A673 (cell line): ENCODE measurements around the gene DENND2D. TPM values are rescaled to one million over a fixed set of nuclear protein-coding genes. Genes with fewer than 3 reads are reported as not detected.

ENCODE experiments used
- BruUV-seq: library from RNA; stranded (reverse); fragments of 400-500 nt; replicated peaks from 2 replicates; lab custom pipeline; 2021; lab: Mats Ljungman, UMichigan
- CTCF ChIA-PET: fragments of 300-600 bp; sonication (Branson Sonifier 250); formaldehyde crosslinking; loops from one replicate; lab custom pipeline; 2022; ENCODE audit warnings: antibody characterized with exemption; lab: Charles Lee
- POLR2A ChIA-PET: fragments of 300-600 bp; sonication (Branson Sonifier 250); formaldehyde crosslinking; loops from one replicate; lab custom pipeline; 2022; ENCODE audit warnings: antibody characterized with exemption; ENCODE audit not compliant: low non-redundant PET; lab: Charles Lee
- DNase-seq: peaks from one replicate; pipeline ENCODE4 v3.0.0-alpha.2; 2015; ENCODE audit warnings: low spot score
- H3K27ac ChIP-seq: fragments of 200-600 bp; sonication (generic); 2 replicates; pipeline ENCODE4 v1.5.1; 2016; ENCODE audit warnings: mixed run types, low read depth, mild to moderate bottlenecking, mixed read lengths, antibody characterized with exemption, low read length; ENCODE audit not compliant: poor library complexity, severe bottlenecking
- H3K27me3 ChIP-seq: fragments of 200-600 bp; sonication (generic); replicated peaks from 2 replicates; pipeline ENCODE4 v1.6.1; 2017; ENCODE audit warnings: mixed run types, low read depth, mild to moderate bottlenecking, mixed read lengths, antibody characterized with exemption, low read length; ENCODE audit not compliant: insufficient read depth, poor library complexity
- H3K36me3 ChIP-seq: fragments of 200-600 bp; sonication (generic); 2 replicates; pipeline ENCODE4 v1.6.1; 2016; ENCODE audit warnings: mixed run types, mild to moderate bottlenecking, mixed read lengths, antibody characterized with exemption, low read length; ENCODE audit not compliant: insufficient read depth, poor library complexity, severe bottlenecking
- H3K4me1 ChIP-seq: fragments of 200-600 bp; sonication (generic); 2 replicates; pipeline ENCODE4 v1.6.1; 2017; ENCODE audit warnings: mixed run types, mild to moderate bottlenecking, mixed read lengths, antibody characterized with exemption, low read length; ENCODE audit not compliant: insufficient read depth, poor library complexity, severe bottlenecking
- H3K4me3 ChIP-seq: fragments of 200-600 bp; sonication (generic); 2 replicates; pipeline ENCODE4 v1.5.1; 2016; ENCODE audit warnings: low read depth, mixed run types, mild to moderate bottlenecking, mixed read lengths, low read length; ENCODE audit not compliant: poor library complexity, severe bottlenecking
- H3K9me3 ChIP-seq: fragments of 200-600 bp; sonication (generic); 2 replicates; pipeline ENCODE4 v1.6.1; 2016; ENCODE audit warnings: mixed run types, low read depth, mild to moderate bottlenecking, mixed read lengths, antibody characterized with exemption, low read length; ENCODE audit not compliant: poor library complexity, severe bottlenecking
- EZH2 ChIP-seq: fragments of 200-600 bp; sonication (generic); IDR thresholded peaks from 2 replicates; pipeline ENCODE4 v1.6.1; 2017; ENCODE audit warnings: borderline replicate concordance, low read depth, mild to moderate bottlenecking, mixed read lengths, antibody characterized with exemption, low read length; ENCODE audit not compliant: poor library complexity, severe bottlenecking
- intact Hi-C: fragments of 100-400 bp; cut with micrococcal nuclease; formaldehyde crosslinking; loops from one replicate; pipeline ENCODE4 v1.10.0; 2022; ENCODE audit not compliant: unreplicated experiment
- total RNA-seq: library from RNA; stranded (reverse); gene quantifications from 2 replicates; pipeline ENCODE4 v1.2.3, GENCODE V29; 2021
- TF ChIP-seq, protein P1 (sequence below): fragments of 300-800, 200-600 bp; sonication (generic); conservative IDR thresholded peaks from 2 replicates; pipeline ENCODE4 v1.5.1; 2017; ENCODE audit warnings: low read depth, mild to moderate bottlenecking, antibody characterized with exemption, low read length, moderate library complexity, mixed read lengths

The DENND2D gene
- total RNA-seq, 1 experiment from 2014 or later = not detected

DNA sequence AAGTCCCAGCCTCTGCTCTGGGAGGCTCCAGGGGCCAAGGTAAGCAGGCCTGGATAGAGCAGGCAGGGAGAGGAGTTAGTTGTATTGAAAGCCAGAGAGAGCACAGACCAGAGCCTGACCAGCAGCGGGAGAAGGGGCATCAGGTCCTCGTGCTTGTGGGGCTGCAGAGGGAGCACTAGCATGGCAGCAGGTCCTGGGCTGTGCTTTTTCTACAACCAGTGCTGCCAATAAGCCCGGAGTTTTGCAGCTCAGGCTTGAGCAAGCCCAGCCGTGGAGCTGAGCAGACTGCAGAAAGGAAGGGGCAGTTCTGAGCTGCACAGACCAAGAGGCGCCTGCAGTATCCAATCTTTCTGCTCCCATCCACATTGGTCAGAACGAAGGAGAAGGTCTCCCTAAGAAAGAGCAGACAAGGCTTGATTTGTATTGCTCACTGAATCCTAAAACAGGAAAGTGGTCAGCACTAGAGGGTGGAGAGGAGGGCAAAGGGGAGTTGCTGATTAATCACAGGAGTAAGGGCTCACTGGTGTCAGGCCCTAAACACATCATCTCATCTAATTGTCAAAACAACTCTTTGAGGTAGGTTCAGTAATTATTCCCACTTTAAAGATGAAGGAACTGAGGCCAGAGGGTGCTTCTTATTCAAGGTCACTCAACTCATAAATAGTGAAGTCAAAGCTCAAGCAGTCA, 2.7 kb downstream of the DENND2D start:
- ChIA-PET CTCF (no interaction called here), POLR2A (no interaction called here)
- no peak for TF ChIP-seq EZH2
- TF ChIP-seq, protein P1, sequence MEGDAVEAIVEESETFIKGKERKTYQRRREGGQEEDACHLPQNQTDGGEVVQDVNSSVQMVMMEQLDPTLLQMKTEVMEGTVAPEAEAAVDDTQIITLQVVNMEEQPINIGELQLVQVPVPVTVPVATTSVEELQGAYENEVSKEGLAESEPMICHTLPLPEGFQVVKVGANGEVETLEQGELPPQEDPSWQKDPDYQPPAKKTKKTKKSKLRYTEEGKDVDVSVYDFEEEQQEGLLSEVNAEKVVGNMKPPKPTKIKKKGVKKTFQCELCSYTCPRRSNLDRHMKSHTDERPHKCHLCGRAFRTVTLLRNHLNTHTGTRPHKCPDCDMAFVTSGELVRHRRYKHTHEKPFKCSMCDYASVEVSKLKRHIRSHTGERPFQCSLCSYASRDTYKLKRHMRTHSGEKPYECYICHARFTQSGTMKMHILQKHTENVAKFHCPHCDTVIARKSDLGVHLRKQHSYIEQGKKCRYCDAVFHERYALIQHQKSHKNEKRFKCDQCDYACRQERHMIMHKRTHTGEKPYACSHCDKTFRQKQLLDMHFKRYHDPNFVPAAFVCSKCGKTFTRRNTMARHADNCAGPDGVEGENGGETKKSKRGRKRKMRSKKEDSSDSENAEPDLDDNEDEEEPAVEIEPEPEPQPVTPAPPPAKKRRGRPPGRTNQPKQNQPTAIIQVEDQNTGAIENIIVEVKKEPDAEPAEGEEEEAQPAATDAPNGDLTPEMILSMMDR = peak; percentile 38

DNA sequence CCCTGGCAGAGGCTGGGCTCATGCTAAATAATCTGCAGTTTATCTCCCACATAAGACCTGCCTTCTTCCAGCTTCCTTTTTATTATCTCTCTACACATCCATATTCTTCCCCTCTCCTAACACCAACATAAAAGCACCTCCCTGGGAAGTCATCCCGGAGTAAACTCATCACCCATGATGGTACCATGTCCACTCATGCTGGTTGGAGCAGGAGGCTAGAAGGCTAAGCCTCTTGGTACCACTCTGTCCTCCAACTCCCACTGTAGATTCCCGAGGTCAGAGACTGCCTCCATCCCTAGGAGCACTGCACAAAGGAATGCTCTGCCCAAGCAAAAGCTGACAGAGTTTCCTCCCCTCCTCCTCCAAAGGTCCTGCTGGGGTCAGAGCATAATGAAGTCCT, 4.2 kb downstream of the DENND2D start:
- no peaks in the 10 kb centered on the region for H3K9me3 ChIP-seq
- no peak for DNase-seq
- no peak for TF ChIP-seq EZH2
- TF ChIP-seq, protein P1 = no peak
- ChIA-PET POLR2A (no interaction called here), CTCF (interaction anchor here (1.1 kb wide), 1 partner anchor 204 kb away, joined by 3 read pairs; no protein-coding TSS in a partner anchor)
- intact Hi-C loops = no loop called here
- no peaks in the 10 kb centered on the region for H3K36me3 ChIP-seq
- no peak overlapping the region for H3K27ac ChIP-seq
- H3K4me3 ChIP-seq = no peak overlapping the region
- BruUV-seq = no TSS peak
- no peaks in the 10 kb centered on the region for H3K27me3 ChIP-seq
- H3K4me1 ChIP-seq = no peaks in the 10 kb centered on the region

More for the DNA sequence above, 2.7 kb downstream of the DENND2D start:
- peak; percentile 27 for DNase-seq
- H3K9me3 ChIP-seq = no peaks in the 10 kb centered on the region
- H3K4me1 ChIP-seq = no peaks in the 10 kb centered on the region
- no TSS peak for BruUV-seq
- intact Hi-C loops = no loop called here
- H3K4me3 ChIP-seq = no peak overlapping the region
- no peak overlapping the region for H3K27ac ChIP-seq
- no peaks in the 10 kb centered on the region for H3K27me3 ChIP-seq
- H3K36me3 ChIP-seq = no peaks in the 10 kb centered on the region

DNA sequence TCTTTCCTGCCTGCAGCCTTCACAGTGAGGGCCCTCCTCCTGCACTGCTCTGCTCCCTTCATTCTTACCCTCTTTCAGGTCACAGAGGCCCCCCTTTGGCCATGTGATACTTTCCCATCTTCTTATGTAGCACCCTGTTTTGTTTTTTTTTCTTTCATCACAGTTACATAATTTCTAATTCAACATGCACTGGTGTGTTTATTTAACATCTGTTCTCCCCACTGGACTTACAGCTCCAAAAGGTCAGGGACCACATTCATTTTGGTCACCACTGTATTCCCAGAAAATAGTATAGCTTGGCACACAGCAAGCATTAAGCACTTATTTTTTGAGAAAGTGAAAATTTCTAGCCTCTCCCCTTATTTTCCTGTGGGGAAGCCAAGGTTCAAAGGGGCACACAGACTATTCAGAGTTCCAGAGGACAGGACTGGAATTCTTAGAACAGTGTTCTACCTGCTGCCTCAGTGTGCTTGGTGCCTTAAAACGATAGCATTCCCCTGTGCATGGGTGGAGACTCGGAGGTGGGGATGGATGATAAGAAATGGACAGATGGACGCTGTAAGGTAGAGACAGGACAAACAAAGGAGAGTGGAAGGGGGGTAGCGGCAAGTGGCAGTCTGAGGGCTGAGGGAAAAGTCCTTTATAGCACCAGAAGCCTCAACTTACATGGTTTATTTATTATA, 5.3 kb downstream of the DENND2D start:
- Histone ChIP-seq H3K36me3 (no peaks in the 10 kb centered on the region), H3K27ac (no peak overlapping the region), H3K4me3 (no peak overlapping the region), H3K27me3 (no peaks in the 10 kb centered on the region), H3K4me1 (no peaks in the 10 kb centered on the region), H3K9me3 (no peaks in the 10 kb centered on the region)
- TF ChIP-seq EZH2 = no peak
- TF ChIP-seq, protein P1 = no peak
- no peak for DNase-seq
- intact Hi-C loops = no loop called here
- CTCF ChIA-PET = no interaction called here
- BruUV-seq = no TSS peak
- POLR2A ChIA-PET = no interaction called here
